ENCODE data around the gene ERCC1.

ERCC1 gene

DNA sequence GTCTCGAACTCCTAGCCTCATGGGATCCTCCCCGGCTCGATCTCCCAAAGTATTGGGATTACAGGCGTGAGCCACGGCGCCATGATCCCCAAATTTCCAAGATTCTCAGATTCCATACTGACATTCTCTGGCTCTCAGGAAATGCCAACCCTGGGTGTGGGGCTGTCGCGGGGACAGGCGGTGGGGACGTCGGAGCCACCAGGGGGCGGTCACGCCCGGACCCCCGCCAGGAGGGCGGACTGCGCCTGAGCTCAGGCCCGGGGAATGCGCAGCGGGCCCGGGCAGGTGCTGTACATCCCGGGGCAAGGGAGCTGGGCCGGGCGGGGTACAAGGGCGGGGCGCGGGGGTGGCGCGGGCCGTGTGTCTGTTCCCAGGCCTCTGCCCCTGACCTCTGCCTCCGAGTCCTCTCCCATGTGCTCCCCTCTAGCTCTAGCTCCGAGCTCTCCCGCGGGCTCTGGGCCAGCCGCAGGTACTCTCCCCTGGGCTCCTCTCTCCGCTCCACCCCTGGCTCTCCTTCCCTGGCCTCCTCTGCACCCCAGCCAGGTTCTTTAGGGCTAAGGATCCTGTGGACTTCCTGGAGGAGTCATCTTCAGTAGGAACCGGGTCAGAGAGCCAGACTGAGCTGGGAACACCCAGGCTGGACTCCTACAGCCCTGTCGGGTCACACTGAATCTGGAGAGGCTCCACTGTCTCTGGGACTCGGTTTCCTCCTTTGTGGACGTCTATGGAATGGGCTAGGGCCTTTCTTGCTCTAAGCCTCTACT is 21.2 kb downstream of the ERCC1 start:
- TF ChIP-seq, protein P1, sequence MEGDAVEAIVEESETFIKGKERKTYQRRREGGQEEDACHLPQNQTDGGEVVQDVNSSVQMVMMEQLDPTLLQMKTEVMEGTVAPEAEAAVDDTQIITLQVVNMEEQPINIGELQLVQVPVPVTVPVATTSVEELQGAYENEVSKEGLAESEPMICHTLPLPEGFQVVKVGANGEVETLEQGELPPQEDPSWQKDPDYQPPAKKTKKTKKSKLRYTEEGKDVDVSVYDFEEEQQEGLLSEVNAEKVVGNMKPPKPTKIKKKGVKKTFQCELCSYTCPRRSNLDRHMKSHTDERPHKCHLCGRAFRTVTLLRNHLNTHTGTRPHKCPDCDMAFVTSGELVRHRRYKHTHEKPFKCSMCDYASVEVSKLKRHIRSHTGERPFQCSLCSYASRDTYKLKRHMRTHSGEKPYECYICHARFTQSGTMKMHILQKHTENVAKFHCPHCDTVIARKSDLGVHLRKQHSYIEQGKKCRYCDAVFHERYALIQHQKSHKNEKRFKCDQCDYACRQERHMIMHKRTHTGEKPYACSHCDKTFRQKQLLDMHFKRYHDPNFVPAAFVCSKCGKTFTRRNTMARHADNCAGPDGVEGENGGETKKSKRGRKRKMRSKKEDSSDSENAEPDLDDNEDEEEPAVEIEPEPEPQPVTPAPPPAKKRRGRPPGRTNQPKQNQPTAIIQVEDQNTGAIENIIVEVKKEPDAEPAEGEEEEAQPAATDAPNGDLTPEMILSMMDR (conservative IDR thresholded peaks at IDR 0.05): 0 out of 2 replicates have a peak, but pooled peaks have one; percentile 17
- no peak overlapping the region for H3K27ac ChIP-seq

DNA sequence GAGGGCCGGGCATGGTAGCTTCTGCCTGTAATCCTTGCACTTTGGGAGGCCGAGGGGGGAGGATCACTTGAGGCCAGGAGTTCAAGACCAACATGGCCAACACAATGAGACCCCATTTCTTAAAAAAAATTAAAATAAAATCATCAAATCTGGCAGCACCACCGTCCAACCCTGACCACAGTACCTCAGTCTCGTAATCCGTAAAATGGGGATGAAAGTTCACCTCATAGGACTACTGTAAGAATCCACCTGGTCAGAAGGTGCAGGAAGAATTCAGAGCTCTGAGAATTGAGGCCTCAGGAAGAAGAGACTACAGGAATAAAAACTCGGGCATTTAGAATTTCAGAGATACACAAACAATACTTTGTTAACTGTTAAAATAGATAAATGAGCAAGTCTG is 21.9 kb downstream of the ERCC1 start:
- TF ChIP-seq, protein P1 (conservative IDR thresholded peaks at IDR 0.05): no peak
- no peak overlapping the region for H3K27ac ChIP-seq

DNA sequence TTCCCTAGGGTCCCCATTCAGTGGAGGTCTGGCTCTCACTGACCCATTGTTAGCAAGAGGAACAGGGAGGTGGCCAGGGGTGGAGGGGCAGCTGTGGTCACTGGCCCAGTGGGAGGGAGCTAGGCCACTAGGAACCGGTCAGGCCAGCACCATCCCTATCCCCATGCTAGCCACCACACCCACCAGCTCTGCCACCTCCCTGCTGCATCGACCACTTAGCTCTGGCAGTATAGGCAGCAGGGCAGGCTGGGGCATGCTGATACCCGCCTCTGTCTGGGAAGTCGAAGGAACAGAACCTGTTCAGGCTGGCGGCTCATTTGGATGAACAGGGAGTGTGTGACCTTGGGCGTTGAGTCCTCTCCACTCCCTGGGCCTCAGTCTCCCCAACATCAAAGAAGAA is 23.5 kb downstream of the ERCC1 start:
- TF ChIP-seq, protein P1 (conservative IDR thresholded peaks at IDR 0.05): no peak
- H3K27ac ChIP-seq: no peak overlapping the region

DNA sequence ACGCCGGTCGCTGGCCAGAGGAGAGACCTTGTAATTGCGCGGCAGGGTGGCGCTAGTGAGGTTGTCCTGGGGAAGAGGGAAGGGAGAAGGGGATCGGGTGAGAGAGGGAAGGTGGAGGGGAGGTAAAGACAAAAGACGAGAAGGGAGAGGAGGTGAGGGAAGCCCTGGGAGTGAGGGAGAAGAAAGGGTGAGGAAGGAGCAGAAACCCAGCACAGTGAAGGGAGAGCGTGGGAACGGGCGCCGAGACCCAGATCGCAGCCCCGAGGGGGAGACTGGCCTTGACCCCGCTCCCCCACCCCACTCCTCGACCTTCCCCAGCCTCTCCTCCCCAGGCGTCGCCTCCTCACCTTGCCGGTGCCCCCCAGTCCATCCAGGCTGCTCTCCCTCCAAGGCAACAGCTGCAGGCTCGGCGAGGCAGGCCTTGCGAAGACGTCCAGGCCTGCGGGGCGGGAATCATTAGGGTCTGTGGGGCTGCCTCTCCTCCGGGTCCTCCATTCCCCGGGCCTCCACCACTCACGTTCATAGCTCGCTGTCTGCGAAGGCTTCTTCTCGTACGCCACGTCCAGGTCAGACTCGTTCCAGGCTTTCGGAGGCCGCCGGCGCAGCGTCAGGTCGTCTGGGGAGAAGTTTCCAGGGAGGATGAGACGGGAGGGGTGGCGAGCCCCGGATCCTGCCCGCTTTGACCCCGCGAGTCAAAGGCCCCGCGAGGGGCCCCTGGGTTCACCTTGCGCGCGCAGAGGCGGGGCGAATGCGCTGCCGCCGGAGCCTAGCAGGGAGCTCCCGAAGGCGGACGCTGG is 27.7 kb downstream of the ERCC1 start:
- H3K27ac ChIP-seq: no peak overlapping the region
- TF ChIP-seq, protein P1 (conservative IDR thresholded peaks at IDR 0.05): no peak

DNA sequence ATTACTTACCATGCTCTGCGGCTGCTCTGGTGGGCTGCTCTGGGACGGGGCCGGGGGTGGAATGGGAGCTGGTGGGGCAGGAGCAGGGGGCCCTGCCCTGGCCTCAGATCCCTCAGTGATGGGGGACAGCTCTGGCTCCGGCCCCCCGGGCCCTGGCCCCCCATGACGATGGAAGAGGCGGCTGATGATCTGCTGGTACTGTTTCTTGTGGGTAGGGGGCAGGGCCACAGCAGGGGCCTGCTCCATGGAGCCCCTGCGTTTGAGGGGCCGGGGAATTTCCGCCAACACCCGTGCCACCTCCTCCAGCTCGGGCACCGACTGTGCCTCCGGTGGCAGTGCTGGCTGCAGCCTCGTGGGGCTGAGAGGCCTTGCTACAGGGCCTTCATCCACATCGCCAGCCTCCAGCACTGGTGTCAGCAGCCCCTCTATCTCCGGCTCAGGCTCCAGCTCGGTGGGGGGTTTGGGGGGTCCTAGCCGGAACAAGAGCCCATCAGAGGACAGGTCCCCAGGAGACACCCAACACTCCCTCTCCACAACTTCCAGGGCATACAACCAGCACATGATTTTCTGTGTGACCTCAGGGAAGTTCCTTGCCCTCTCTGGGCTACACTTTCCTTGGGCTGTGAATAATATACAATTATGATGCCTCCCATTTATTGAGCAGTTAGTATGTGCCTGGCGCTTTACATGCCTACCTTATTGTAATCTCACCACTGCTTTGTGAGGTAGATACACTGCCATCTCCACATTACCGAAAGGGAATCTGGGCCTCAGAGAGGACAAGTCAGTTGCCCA is 31.6 kb downstream of the ERCC1 start:
- TF ChIP-seq, protein P1 (conservative IDR thresholded peaks at IDR 0.05): no peak
- no peak overlapping the region for H3K27ac ChIP-seq

DNA sequence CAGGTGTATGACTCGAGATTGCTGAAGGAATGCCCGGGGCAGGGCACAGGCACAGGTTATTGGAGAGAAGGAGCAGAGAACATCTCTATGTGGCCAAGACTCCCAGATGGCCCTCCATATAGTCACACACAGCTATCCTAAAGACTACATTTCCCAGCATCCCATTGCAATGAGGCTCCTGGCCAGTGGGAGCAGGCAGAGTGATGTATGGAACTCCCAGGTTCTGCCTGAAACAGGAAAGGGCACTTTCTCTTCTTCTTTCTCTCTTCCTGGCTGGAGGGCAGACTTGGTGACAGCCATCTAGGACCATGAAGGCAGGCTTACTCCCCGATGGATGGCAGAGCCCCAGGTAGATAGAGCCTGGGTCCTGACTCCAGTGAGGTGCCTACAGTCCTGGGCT is 32.4 kb downstream of the ERCC1 start:
- H3K27ac ChIP-seq: no peak overlapping the region
- TF ChIP-seq, protein P1 (conservative IDR thresholded peaks at IDR 0.05): no peak
